NCI-H1930 (cell line): ENCODE data around the gene SPDYE18.
"Not testable (repeated sequence)": the region's sequence is repeated elsewhere in the genome, so short reads cannot be mapped to it uniquely, and the experiment has no call there.

Source experiments
- DNase-seq, 2 experiments: peaks; one replicate each; lab custom pipeline; 2025; lab: John Stamatoyannopoulos, UW

SPDYE18 gene

DNA sequence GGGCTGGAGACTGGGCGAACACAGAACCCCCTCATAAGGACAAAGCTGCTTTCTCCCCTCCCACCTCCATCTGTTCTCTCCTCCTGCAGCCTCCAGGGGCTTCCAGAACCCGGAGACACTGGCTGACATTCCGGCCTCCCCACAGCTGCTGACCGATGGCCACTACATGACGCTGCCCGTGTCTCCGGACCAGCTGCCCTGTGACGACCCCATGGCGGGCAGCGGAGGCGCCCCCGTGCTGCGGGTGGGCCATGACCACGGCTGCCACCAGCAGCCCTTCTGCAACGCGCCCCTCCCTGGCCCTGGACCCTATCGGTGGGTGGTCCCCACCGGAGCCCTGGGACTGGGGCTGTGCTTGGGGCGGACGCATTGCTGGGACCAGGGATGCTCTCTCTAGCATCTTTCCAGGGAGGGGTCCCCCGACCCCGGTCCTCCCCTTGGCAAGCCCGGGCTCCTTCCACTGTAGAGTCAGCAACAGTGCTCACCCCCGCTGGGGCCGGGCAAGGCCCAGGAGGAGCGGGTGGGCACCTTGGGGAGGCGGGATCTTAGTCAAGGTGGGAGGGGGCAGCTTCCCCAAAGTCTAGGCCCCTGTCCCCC, 56.8 kb downstream of the SPDYE18 start:
- DNase-seq: not testable (repeated sequence)

GRCh38 chr7:77004151-77004550, 58.2 kb downstream of the SPDYE18 start:
- not testable (repeated sequence) for DNase-seq

DNA sequence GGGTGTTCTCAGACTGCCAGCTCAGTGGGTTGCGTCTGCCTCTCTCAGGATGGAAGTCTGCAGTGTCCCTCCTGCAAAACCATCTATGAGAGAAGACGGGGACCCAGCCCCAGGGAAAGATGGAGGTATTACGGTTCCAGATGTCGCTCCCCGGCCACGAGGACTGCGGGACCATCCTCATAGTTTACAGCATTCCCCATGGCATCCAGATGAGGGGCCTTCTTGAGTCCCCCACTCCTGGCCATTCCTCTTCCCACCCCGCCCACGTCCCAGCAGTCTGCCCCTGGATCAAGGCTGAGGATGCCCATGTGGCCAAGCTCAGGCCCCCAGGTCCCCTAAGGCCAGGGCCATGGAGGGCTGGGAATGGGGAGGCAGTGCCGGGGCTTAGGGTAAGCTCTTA, 59.1 kb downstream of the SPDYE18 start:
- DNase-seq: not testable (repeated sequence)

GRCh38 chr7:77002678-77003233, 59.6 kb downstream of the SPDYE18 start:
- not testable (repeated sequence) for DNase-seq

DNA sequence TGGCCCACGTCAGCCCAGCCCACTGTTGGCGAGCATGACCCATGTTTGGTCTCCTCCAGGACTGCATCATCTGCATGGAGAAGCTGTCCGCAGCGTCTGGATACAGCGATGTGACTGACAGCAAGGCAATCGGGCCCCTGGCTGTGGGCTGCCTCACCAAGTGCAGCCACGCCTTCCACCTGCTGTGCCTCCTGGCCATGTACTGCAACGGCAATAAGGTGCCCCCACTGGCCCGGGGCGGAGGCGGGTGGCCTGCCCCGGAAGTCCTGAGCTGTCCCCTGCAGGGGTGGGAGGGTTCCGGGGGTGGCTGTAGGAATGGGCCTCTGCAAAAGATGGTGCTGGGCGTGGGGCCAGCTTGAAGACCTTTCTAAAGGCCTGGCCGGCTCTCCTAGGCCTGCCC, 60.3 kb downstream of the SPDYE18 start:
- not testable (repeated sequence) for DNase-seq
